Subcutaneous adipose tissue (tissue), 4 donors: ENCODE measurements around the gene ZNF407. TPM values are rescaled to one million over a fixed set of nuclear protein-coding genes. Genes with fewer than 3 reads are reported as not detected.

Experiments
- CTCF ChIP-seq: fragments of 450-650 bp; IDR thresholded peaks from one replicate; pipeline ENCODE4 v1.5.1; 2016; ENCODE audit warnings: low read depth, mild to moderate bottlenecking, control low read depth, antibody characterized with exemption, moderate library complexity
- total RNA-seq, 4 donors: library from RNA; depleted of rRNA; stranded (reverse); fragments of >200 nt; gene quantifications; one replicate each; pipeline ENCODE4 v1.1.0, GENCODE V29; 2016

ZNF407 gene
- total RNA-seq, 4 donors from 2014 or later: 16.0 to 24.3 (median 19.6) TPM

- TF ChIP-seq CTCF: no peak
Observed at GRCh38 chr18:75035928-75036327, 438.3 kb downstream of the ZNF407 start.

GRCh38 chr18:75036917-75037688, 439.4 kb downstream of the ZNF407 start:
- no peak for TF ChIP-seq CTCF

GRCh38 chr18:75037689-75037955, 440.0 kb downstream of the ZNF407 start:
- no peak for TF ChIP-seq CTCF

- TF ChIP-seq CTCF: no peak
Observed at GRCh38 chr18:75041586-75041985, 443.9 kb downstream of the ZNF407 start.

GRCh38 chr18:75043478-75043877, 445.8 kb downstream of the ZNF407 start:
- TF ChIP-seq CTCF: no peak

- no peak for TF ChIP-seq CTCF
Observed at GRCh38 chr18:75044296-75044695, 446.6 kb downstream of the ZNF407 start.

- TF ChIP-seq CTCF: no peak
Observed at GRCh38 chr18:75044791-75045190, 447.1 kb downstream of the ZNF407 start.
